ENCODE data around the gene FANCM. TPM values are rescaled to one million over a fixed set of nuclear protein-coding genes. Genes with fewer than 3 reads are reported as not detected.

Gene FANCM
- total RNA-seq, 1 donor from 2014 or later, result 4.4 TPM

DNA sequence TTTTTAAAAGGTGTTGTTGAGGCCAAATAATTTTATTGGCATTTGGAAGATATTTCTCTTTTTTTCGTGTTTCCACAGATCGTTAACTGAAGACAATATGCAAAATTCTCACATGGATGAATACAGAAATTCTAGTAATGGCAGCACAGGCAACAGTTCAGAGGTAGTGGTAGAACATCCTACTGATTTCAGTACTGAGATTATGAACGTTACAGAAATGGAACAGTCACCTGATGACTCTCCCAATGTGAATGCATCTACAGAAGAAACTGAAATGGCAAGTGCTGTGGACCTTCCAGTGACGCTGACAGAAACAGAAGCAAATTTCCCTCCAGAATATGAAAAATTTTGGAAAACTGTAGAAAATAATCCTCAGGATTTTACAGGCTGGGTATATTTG is 40.6 kb upstream of the FANCM start:
- H3K4me1 Mint-ChIP-seq (ENCODE audit: unreplicated experiment), result peaks cover 15% of the 10 kb centered on the region
- no peaks in the 10 kb centered on the region for H3K9me3 Mint-ChIP-seq (ENCODE audit: unreplicated experiment)
- H3K36me3 Mint-ChIP-seq (ENCODE audit: unreplicated experiment), result peaks cover 42% of the 10 kb centered on the region
- no peaks in the 10 kb centered on the region for H3K27me3 Mint-ChIP-seq (ENCODE audit: unreplicated experiment)
- DNase-seq (ENCODE audit: extremely low spot score, unreplicated experiment), result no peak
- no peak overlapping the region for H3K27ac Mint-ChIP-seq (ENCODE audit: unreplicated experiment)
- H3K4me3 Mint-ChIP-seq (ENCODE audit: unreplicated experiment), result no peak overlapping the region
- TF ChIP-seq, protein P1, sequence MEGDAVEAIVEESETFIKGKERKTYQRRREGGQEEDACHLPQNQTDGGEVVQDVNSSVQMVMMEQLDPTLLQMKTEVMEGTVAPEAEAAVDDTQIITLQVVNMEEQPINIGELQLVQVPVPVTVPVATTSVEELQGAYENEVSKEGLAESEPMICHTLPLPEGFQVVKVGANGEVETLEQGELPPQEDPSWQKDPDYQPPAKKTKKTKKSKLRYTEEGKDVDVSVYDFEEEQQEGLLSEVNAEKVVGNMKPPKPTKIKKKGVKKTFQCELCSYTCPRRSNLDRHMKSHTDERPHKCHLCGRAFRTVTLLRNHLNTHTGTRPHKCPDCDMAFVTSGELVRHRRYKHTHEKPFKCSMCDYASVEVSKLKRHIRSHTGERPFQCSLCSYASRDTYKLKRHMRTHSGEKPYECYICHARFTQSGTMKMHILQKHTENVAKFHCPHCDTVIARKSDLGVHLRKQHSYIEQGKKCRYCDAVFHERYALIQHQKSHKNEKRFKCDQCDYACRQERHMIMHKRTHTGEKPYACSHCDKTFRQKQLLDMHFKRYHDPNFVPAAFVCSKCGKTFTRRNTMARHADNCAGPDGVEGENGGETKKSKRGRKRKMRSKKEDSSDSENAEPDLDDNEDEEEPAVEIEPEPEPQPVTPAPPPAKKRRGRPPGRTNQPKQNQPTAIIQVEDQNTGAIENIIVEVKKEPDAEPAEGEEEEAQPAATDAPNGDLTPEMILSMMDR (IDR thresholded peaks at IDR 0.05), result no peak

DNA sequence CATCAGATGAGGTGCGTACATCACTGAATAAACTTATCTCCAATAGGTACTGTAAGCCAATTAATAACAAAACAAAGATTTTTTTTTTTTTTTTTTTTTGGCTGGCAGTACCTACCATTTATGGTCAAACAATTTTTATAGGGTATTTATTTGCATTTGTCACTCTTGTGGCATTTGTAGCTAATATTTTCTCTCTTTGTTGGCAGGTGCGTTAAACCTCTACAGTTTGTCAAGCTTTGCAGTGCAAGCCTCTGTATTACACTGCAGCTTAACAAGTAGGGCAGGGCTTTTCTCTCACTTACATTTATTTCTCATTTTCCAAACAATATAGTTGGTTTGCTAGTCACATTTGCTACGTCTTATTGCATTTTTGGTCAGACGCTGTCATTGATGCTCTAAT is 39.5 kb upstream of the FANCM start:
- Mint-ChIP-seq H3K4me3 (ENCODE audit: unreplicated experiment) (no peak overlapping the region), H3K27me3 (ENCODE audit: unreplicated experiment) (no peaks in the 10 kb centered on the region), H3K9me3 (ENCODE audit: unreplicated experiment) (no peaks in the 10 kb centered on the region), H3K27ac (ENCODE audit: unreplicated experiment) (no peak overlapping the region), H3K36me3 (ENCODE audit: unreplicated experiment) (peaks cover 48% of the 10 kb centered on the region), H3K4me1 (ENCODE audit: unreplicated experiment) (peaks cover 6% of the 10 kb centered on the region)
- TF ChIP-seq, protein P1 (IDR thresholded peaks at IDR 0.05), result no peak
- DNase-seq (ENCODE audit: extremely low spot score, unreplicated experiment), result no peak

DNA sequence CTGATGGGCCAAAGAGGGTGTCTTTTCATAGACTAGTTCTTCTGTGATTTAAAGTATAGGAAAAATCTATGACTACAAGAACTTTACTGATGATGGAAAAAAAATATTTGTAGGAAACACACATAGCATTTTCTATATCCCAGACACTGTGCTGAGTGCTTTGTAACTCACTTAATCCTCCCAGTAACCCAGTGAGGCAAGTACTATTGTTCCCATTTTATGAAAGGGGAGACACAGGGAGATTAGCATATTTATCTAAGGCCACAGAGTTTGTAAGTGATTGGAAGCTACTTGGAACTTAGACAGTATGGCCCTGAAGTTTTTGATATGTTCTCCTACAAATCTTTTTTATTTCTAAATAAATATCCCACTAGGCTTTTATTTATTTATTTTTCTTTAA is 31.9 kb upstream of the FANCM start:
- Mint-ChIP-seq H3K27me3 (ENCODE audit: unreplicated experiment) (no peaks in the 10 kb centered on the region), H3K4me3 (ENCODE audit: unreplicated experiment) (no peak overlapping the region), H3K36me3 (ENCODE audit: unreplicated experiment) (peaks cover 44% of the 10 kb centered on the region), H3K27ac (ENCODE audit: unreplicated experiment) (no peak overlapping the region), H3K4me1 (ENCODE audit: unreplicated experiment) (no peaks in the 10 kb centered on the region), H3K9me3 (ENCODE audit: unreplicated experiment) (no peaks in the 10 kb centered on the region)
- no peak for DNase-seq (ENCODE audit: extremely low spot score, unreplicated experiment)
- TF ChIP-seq, protein P1 (IDR thresholded peaks at IDR 0.05), result no peak

DNA sequence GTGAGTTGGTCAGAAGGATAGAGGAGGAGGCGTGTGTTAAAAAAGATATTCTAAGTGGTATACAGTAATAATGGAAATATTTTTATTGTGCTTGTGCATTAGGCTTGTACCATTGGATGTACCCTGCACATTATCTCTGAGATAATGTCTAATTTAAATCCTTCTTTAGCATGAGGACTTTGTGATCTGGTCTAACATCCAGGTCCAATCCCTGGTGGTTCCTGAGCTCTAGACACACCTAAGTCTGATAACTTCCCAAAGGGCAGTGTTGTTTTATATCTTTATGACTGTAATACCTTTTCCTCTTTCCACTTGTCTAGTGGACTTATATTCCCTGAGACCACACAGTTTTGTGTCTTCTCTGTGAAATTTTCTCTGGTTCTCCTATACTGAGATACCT is 31.2 kb upstream of the FANCM start:
- peaks cover 42% of the 10 kb centered on the region for H3K36me3 Mint-ChIP-seq (ENCODE audit: unreplicated experiment)
- DNase-seq (ENCODE audit: extremely low spot score, unreplicated experiment), result no peak
- no peak overlapping the region for H3K27ac Mint-ChIP-seq (ENCODE audit: unreplicated experiment)
- no peaks in the 10 kb centered on the region for H3K27me3 Mint-ChIP-seq (ENCODE audit: unreplicated experiment)
- no peaks in the 10 kb centered on the region for H3K4me1 Mint-ChIP-seq (ENCODE audit: unreplicated experiment)
- TF ChIP-seq, protein P1 (IDR thresholded peaks at IDR 0.05), result no peak
- no peaks in the 10 kb centered on the region for H3K9me3 Mint-ChIP-seq (ENCODE audit: unreplicated experiment)
- no peak overlapping the region for H3K4me3 Mint-ChIP-seq (ENCODE audit: unreplicated experiment)

DNA sequence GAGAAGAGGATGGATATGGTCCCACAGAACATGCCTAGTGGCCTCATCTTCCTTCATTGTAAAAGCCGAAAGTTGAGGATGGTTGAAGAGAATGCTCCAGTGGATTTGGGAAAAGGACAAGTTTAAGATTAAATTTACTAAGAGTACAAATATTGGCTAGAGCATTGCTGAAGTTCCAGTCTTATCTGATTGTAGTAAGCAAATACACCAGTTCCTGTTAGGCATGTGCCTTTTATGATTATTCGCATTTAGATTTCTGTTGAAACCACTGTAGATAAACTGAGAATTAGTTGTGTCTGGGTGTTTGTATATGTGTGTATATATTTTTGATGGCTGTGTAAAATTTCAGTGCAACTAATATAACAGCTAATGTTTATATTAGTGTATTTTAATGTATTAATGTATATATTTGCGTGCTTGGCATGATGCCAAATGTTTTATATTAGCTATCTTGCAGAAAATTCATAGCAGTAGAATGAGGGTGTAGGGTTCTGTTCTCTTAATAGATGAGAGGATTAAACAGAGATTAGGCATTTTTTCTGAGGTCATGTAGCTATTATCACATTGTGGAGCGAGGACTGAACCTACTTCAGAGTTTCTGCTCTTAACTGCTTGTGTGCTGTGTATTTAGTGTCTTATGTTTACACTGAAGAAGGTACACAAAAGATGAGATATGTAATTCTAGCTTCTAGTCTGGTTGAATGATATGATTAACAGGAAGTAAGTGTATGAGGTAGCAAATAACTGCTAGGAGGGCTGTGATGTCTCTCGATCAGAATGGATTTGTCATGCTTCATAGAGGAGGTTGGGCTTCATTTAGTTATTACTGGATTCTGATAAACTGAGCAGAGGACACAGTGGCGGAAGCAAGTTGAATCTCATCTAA is 22.6 kb upstream of the FANCM start:
- no peaks in the 10 kb centered on the region for H3K27me3 Mint-ChIP-seq (ENCODE audit: unreplicated experiment)
- TF ChIP-seq, protein P1 (IDR thresholded peaks at IDR 0.05), result no peak
- peak overlapping the region; percentile 24 for H3K27ac Mint-ChIP-seq (ENCODE audit: unreplicated experiment)
- H3K36me3 Mint-ChIP-seq (ENCODE audit: unreplicated experiment), result peaks cover 46% of the 10 kb centered on the region
- H3K9me3 Mint-ChIP-seq (ENCODE audit: unreplicated experiment), result no peaks in the 10 kb centered on the region
- no peak for DNase-seq (ENCODE audit: extremely low spot score, unreplicated experiment)
- no peaks in the 10 kb centered on the region for H3K4me1 Mint-ChIP-seq (ENCODE audit: unreplicated experiment)
- no peak overlapping the region for H3K4me3 Mint-ChIP-seq (ENCODE audit: unreplicated experiment)
